Smooth muscle cell of the brain vasculature (primary cell): ENCODE measurements around the gene TNK1.

Experiments used
- DNase-seq: peaks from one replicate; pipeline ENCODE4 v3.0.0-alpha.2; 2012; ENCODE audit warnings: low read depth, low spot score

TNK1 gene

DNA sequence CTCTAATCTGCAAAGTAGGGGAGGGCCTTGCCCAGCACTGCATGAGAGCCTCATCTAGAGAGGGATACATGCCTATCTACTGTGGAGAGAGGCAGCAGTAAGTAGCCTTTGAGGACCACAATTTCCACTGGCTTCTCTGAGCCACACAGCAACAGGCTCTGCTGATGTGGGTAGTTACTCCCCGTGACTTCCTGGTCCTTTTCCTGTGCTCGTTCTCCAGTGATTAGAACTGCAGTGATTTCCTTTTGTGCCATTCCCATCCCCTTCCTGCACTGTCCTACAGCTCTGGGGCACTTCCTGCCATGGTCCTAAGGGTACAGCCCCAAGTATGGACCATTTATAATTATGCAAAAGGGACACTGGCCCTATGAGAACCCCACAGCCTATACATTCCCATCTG is 10.4 kb downstream of the TNK1 start:
- no peak for DNase-seq

DNA sequence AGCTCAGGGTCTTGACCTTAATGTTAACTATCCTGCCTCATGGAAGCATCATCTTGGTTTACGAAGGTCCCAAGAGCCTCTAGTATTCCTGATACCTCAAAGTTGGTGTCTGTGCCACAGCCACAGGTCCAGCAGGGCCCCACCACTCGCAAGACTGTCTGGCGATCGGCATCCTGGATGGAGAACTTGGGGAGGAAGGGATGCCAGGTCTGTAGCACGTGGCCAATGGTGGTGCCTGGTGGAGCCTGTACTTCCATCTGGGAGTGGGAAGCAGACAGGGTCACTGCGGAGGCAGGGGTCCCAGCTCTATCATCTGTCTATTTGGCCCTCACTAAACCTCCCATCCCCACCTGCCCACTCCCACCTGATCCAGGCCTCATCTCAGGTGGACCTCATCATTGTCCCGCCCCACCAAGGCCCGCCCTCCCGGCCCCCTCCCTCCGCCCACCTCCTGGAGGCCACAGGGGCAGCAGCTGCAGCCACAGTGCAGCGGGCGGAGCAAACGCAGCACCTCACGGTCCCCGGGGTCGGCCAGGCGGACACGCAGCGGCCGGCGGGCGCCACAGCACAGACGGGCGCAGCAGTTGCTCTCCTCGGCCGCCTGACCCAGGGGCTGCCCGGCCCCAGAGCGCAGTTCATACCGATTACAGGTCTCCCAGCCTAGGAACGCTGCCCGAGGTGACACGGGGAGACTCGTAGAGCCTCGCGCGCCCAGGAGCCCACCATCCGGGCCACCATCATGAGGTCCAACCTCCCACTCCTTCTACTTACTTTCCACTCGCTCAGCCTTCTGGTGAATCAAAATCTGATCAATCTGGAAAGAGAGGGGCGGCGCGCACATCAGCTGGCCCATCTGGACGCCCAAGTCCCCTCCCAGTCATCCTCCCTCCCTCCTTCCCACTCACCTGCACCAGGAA is 12.1 kb downstream of the TNK1 start:
- no peak for DNase-seq

DNA sequence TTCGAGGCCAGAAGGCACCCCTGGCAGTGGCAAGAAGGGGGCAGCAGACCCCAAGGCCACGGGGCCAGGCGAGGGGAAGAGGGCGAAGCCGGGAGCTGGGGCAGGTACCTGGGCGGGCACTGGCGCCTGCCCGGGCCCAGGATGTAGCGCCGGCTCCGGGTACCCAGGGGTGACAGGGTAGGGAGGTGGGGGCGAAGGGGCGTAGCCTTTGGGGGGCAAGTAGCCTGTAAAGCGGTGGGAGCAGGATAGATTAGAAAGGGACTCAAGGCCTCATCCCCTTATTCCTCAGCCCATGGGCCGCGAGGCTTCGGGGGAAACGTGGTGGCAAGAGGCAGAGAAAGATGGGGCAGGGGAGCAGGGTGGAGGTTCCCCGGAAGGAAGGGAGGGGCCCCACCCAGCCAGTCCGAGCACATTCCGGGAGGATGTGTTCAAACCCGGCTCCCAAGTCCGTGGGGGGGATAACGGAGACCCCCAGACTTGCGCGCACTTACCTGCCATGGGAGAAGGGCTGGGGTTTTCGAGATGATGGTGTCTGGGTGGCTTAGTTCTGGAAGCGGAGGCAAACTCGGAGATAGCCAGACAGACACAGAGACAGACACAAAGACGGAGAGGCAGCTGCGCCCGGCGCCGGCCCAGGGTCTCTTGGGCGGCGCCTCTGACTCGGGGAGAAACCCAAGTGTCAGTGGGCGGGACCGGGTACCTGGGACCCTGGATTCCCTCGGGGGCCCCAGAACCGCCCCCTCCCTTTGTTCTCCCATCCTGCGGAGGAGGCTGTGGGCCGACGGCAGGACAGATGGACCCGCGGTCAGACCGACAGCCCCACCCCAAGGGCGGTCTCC is 12.9 kb downstream of the TNK1 start:
- DNase-seq = no peak

DNA sequence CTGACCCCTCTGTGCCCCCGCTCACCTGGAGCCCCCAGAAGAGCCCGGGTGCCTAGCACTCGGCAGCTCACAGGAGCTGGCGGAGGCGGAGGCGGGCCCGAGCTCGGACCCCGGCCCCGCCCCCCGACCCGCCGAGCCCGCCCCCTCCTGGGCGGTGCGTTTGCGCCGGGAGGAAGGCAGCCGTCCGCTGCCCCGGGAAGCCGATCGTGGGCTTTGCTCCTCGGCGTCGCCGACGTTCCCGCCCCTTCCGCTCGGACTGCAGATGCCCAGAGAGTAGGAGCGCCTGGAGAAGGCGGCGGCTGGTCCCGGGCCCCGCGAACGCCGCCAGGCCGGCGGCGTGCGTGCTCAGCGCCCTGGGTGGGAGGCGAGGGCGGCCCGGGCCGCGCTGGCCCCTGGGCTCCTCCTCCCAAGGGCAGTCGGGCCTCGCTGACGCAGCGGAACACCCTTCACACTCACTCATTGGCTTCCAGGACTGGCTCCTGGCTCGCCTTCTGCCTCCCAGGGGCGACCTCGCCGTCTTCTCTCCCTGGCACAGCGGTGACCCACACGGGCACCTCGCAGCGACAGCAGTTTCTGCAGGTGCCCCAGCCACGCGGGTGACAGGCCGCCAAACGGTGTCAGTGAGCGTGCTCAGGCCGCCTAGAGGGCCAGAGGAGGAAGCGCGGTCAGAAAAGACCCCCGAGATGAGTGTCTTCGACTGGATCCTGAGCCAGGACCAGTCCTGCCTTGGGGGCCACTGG is 13.7 kb downstream of the TNK1 start, which contains the start of gene PLSCR3:
TSS of gene PLSCR3 (minus strand) at position 74 of the 740 bp plus-strand sequence. CDS start 415 bp downstream, outside the sequence.
- peak; percentile 52 for DNase-seq

DNA sequence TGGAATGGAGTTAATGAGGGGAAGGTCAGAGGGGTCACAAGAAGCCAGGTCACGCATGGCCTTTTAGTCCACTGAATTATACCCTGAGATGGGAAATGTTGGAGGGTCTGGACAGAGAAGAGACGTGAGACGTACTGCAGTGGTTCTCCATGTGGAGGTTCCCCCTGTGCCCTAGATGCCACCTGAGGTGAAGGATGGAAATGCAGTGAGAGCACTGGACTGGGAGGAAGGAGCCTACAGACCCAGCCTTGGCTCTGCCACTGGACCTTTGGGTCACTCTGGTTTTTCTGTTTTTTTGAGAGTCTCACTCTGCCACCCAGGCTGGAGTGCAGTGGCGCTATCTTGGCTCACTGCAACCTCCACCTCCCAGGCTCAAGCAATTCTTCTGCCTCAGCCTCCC is 15.3 kb downstream of the TNK1 start:
- no peak for DNase-seq

DNA sequence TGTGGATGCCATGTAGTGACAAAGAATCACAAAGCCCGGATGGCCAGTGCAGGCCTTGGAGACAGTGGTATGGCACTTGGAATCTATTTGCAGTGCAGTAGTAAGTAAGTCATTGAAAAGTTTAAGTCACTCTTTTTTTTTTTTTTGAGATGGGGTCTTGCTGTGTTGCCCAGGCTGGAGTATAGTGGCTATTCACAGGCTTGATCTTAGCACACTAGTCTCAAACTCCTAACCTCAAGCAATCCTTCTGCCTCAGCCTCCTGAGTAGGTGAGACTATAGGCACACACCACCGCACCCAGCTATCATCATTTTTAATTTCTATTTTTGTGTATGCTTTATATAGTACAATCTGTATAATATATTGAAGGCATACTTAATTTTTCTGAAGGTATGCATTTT is 17.7 kb downstream of the TNK1 start:
- no peak for DNase-seq

DNA sequence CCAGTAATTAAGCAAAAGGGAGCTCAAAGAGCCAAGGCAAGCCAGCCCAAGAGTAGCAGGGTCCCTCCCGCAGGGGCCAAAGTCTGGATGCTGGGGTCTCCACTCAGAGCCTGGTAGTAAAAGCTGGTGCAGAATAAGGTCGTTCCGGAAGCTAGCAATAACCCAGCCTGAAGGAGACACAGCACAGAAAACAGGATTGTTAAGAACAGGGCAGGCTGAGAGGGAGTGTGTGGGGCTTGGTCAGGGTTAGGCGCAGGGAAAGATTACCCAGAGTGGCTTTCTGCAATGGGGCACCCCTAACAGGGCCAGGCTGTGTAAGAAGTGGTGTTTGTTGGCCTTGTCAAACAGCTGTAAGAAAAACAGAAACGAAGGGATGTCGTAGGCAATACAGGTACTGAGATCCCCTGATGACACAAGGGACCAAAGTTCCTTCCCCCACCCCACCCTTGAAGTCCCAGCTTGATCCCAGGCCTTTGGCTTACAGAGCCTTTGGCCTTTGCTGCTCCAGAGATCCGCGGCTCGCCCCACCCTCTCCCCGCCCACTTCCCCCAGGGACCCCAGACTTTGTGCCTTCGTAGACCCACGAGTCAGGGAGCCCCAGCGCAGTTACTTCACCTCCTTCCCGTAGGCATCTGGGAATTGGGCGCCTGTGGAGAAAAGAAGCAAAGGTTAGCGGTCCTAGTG is 22.3 kb downstream of the TNK1 start:
- DNase-seq = no peak

DNA sequence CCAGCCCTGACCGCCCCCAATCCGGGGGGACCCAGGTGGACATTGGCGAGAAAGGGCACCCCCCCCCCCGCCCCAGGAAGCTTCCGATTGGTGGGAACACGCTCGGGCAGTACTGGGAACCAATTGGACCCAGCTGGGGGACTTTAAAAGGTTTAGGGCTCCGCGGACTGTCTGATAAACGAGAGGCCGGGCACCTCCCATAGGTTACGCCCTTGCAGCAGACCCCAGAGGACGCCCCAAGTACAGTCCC is 22.8 kb downstream of the TNK1 start:
- DNase-seq = no peak

DNA sequence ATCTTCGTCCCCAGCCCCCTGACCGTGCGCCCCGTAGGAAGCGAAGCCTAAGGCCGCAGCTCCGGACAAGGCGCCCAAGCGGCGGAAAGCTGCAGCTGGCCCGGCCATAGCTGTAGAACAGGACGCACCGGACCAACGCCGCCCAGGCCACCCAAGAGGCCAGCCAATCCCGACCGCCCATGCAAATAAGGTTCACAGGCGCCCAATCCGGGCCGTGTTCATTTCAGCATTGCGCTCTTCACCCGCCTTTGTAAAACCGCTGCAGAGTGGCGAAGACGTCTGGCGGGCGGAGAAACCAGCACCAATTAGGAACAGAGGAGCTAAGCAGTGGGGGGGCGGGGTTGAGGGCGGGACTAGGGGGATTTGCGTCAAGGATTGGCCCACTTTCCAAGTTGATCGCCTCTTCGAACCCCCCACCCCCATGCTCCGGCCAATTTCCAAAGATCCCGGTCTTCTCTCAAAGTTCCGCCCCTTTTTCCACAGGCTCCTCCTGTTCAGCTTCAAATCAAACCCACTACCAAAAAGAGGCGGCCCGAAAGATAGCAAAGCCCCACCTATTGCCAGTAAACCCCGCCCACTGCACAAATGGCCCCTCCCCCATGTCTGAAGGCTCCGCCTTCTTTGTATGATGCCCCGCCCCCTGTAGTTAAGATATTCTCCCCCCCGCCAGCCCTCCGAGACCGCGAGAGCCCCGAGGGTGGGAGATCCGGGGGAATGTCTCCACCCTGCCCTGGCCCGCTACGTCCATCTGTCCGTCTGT is 23.3 kb downstream of the TNK1 start, which contains the start of gene TMEM256:
TSS of gene TMEM256 (minus strand) at position 121 of the 760 bp plus-strand sequence. CDS start at position 108, 13 bp downstream.
- DNase-seq = peak; percentile 99

DNA sequence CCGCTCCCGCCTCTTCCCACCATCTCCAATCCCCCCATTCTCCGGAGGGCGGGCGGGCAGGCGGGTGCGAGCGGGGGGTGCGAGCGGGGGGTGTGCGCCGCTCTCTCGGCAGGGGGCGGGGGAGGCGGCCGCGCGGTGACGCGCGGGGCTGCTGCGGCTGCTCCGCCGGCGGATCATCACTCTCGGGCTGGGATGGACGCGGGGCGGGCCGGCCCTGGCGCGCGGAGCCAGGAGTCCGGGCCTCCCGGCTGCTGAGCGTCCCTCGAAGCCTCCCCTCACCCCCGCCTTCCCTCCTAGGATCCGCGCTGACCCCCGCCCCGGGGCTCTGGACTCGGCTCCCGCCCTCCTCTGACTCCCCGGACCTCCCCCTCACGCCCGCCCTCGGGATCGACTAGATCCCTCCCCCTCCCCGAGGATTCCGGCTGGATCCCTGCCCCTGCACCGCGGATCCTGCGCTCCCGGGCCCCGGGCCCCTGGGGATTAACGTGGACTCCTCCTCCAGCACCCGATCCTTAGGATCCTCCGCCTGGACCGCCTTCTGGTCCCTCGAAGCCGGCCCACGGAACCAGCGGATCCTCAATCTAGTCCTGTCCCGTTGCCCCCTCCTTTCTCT is 24.0 kb downstream of the TNK1 start:
- no peak for DNase-seq

DNA sequence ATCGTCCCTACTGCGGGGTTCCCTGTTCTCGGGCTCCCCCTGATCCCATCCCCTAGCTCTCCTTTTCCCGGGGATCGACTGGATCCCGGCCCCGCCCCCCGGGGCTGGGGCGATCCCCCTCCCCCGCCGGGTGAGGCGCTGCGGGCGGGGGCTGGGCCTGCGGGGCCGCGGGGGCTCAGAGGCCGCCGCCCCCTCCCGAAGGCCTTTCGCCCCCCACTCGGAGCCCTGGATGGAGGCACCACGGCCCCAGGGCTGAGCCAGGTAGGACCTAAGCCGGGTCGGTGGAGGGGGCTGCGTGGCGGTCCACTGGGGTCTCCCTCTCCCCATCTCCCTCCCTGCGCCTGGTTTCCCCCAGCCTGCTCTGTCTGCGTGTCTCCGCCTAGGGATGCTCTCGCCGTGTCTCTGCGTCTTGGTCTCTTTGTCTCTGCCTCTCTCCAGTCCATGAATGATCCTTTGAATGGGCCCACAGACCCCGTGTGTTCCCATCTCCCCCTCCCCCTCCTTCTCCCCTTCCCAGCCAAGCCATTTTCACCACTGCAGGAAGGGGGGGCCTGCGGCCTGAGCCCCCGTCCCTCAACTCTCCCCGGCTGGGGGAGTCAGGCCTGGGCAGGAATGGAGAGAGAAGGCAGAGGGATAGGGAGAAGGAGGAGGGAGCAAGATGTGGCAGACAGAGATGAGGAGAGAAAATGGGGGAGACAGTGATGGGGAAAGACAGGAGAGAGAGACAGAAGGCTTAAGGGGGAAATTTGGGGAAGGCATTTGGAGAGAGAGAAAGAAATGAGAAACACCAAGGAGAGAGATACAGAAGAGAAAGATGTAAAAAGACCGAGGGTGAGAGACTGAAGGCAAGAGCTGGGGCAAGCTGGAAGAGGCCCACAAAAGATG is 24.7 kb downstream of the TNK1 start:
- DNase-seq = no peak

DNA sequence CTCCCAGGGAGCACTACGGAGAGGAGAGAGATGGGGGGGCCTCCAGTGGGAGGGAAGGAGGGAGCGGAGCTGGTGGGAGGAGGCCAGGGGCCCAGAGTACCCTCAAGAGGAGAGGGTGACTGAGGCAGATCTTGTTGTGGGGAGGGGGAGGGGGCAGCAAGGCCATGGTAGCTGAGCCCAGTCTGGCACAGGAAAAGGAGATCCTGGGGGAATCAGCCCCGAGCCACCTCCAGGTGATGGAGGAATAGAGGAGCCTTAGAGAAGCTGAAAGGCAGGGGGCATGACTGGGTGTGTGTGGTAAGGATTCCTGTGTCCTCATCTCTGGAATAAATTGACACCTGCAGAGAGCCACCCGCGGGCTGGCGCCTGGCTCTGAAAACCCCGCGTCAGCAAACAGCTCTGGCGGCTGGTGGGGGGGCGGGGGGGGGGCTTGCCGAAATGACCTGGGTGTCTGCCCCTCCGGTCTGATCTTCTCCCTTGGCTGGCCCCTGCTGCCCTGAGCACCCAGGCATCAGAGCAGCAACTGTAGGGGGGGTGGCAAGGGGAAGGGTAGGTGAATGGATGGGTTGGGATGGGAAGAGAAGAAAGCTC is 25.4 kb downstream of the TNK1 start:
- no peak for DNase-seq

DNA sequence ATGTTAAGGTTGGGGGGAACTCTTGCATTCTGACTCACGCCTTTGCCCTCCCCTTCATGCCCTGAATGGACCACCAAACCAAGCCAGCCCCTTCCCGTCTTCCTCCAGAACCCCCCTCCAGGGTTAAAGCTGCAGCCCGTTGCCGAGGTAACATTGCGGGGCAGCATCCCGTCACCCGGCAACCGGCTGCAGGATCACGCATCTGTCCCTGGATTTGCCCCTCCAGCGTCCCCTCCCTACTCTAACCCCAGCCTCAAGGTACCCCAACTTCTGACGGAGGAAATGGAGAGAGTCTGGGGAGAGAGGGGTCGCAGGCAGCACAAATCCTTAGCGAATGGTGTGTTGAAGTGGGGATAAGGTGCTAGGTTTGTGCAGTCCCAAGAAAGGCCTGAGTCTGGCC is 26.2 kb downstream of the TNK1 start:
- no peak for DNase-seq

DNA sequence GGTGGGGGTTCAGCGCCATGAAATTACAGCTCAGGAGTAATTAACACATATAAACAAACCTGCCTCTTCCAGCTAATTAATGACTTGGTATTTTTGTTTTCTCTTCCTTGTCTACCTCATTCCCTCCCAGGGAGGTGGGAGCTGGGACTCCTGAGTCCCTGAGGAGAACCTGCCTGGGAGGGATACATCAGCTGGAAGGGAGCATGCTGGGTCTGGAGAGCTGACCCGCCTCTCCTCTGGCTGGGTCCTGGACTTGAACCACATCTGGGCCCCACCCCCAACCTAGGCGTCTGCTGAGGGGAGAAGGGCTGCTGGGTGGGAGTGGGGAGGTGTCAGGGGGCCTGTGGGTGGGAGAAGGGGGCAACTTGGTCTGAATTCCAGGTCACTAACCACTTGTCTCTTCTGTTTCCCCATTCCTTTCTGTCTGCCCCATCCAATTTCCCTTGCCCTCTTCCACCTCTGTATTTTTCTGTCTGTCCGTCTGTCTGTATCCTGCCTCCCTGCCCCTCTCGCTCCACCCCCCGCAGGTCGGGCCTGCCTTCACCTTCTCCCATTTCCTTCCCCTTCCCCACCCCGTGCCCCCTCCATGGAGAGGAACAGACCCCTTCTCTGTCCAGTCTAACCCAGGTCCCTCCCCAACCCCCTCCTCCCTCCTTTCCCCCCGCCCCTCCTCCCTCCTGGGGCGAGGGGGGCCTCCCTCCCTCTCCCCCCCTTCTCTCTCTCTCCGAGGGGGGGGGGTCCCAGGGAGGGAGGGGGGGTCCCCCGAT is 26.8 kb downstream of the TNK1 start, which contains the start of gene NLGN2:
TSS of gene NLGN2 (plus strand) at position 361 of the 767 bp plus-strand sequence. CDS start 411 bp downstream, outside the sequence.
- no peak for DNase-seq

DNA sequence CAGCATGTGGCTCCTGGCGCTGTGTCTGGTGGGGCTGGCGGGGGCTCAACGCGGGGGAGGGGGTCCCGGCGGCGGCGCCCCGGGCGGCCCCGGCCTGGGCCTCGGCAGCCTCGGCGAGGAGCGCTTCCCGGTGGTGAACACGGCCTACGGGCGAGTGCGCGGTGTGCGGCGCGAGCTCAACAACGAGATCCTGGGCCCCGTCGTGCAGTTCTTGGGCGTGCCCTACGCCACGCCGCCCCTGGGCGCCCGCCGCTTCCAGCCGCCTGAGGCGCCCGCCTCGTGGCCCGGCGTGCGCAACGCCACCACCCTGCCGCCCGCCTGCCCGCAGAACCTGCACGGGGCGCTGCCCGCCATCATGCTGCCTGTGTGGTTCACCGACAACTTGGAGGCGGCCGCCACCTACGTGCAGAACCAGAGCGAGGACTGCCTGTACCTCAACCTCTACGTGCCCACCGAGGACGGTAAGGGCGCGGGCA is 27.4 kb downstream of the TNK1 start:
- no peak for DNase-seq

DNA sequence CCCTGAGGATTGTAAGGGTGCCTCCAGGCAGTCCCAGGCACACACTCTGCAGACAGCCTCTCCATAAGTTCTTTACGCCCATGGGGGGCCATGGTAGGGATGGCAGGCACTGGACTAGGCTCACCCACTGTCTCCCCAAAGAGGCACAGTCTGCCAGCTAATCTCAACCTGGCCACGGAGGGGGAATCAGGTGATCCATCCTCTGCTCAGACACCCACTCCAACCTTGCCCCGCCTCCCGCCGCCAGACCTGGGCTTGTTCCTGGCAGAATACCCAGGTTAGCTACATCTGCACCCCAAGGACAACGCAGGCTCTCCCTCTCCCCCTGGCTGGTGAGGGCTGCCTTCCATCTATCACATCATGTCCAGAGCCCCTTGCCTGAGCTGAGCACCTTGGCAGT is 28.0 kb downstream of the TNK1 start:
- DNase-seq = no peak

DNA sequence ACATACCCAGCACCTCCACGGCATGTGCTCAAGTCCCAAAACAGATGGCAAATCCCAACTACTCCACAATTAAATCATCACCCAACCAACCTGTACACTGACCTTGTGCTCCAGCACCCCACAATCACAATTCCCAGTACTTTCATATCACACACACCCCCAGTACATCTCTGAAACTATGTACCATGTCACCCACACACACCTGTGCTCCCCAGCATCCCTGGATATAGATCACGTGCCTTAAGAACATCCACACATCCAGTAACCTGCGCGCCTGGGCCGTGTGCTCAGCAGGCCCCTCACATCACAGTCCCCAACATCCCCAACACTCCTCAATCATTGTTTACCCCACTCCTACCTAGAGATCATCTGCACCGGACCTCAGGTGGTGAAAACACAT is 28.8 kb downstream of the TNK1 start:
- no peak for DNase-seq
